ENCODE measurements around the gene CACNA1D. TPM values are rescaled to one million over a fixed set of nuclear protein-coding genes. Genes with fewer than 3 reads are reported as not detected.

CACNA1D gene
- total and polyA plus RNA-seq, 2 donors (not counting 3 experiments of a cell fraction or from before 2014, with no cell fraction given), result 0.06 TPM; not detected in 1

DNA sequence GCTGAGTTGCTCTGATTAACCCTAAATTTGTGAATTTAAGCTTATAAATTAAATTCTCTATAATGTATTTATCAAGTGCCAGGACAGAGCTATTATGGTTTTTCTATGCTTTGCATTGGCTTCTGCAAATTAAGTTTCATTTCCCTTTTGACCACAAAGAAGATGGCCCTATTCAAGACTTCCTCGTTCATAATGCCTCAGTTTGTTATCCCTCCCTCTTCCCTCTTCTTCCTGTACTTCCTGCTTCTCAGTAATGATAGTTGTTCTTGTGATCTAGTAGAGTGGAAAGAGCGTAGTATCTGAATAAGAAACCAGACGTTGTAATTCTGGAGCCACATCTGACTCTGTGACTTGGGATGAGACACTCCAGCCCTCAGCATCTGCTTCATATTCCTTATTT, 118.7 kb downstream of the CACNA1D start:
- ChIA-PET CTCF (interaction anchor here (0.8 kb wide), 1 partner anchor 12 kb away, joined by 3 read pairs; no protein-coding TSS in a partner anchor), POLR2A (no interaction called here)
- Histone ChIP-seq H3K36me3 (ENCODE audit: control insufficient read depth in 2 of 2, extremely low read depth in 1 of 2, insufficient read depth in 2 of 2, low read length in 2 of 2) (no peaks in the 10 kb centered on the region), H3K4me1 (ENCODE audit: control insufficient read depth, extremely low read depth, insufficient read depth, low read length) (no peaks in the 10 kb centered on the region), H3K4me2 (ENCODE audit: insufficient read depth, low read length) (no peak overlapping the region), H3K79me2 (ENCODE audit: control insufficient read depth, insufficient read depth, low read length) (no peaks in the 10 kb centered on the region), H3K27me3 (ENCODE audit: control insufficient read depth in 2 of 2, insufficient read depth in 2 of 2, low read length in 2 of 2) (no peaks in the 10 kb centered on the region), H3K9ac (replicated peaks; ENCODE audit: extremely low read depth, insufficient read depth, low read length) (no peak overlapping the region), H3K9me3 (replicated peaks; ENCODE audit: control insufficient read depth, insufficient read depth, low read length) (no peaks in the 10 kb centered on the region), H2AFZ (ENCODE audit: low read depth, low read length) (no peak overlapping the region), H4K20me1 (replicated peaks; ENCODE audit: control insufficient read depth, extremely low read depth, insufficient read depth, low read length) (no peaks in the 10 kb centered on the region), H3K4me3 (replicated peaks in 1 of 3; ENCODE audit: insufficient read depth in 1 of 3, low read depth in 1 of 3, low read length in 3 of 3) (no peak overlapping the region), H3K9me1 (replicated peaks; ENCODE audit: control insufficient read depth, extremely low read depth, insufficient read depth, low read length) (no peaks in the 10 kb centered on the region), H3K27ac (ENCODE audit: insufficient read depth, low read depth, low read length) (no peak overlapping the region)
- intact Hi-C loops (cut with micrococcal nuclease) (no loop called here), dilution Hi-C loops (cut with MboI; ENCODE audit: extremely low pct_ligation_motif_present, low sequenced_read_pairs) (no loop called here)
- BruUV-seq (replicated peaks), result no TSS peak
- DNase-seq (ENCODE audit: low read depth, low spot score) (no peak), FAIRE-seq (no peak)
- TF ChIP-seq EZH2 (IDR thresholded peaks at IDR 0.05; ENCODE audit: borderline replicate concordance, low read depth, low read length, severe bottlenecking), result no peak
- TF ChIP-seq CTCF (IDR thresholded peaks at IDR 0.05; ENCODE audit: extremely low read depth in 1 of 2, insufficient read depth in 1 of 2, low read depth in 1 of 2, low read length in 2 of 2), result no peak
- no peak for TF ChIP-seq JUN (IDR thresholded peaks at IDR 0.05; ENCODE audit: borderline replicate concordance, insufficient read depth, insufficient read length, low read depth)
- TF ChIP-seq POLR2AphosphoS5 (IDR thresholded peaks at IDR 0.05; ENCODE audit: insufficient read depth, low read depth, low read length), result no peak
- TF ChIP-seq MYC (IDR thresholded peaks at IDR 0.05; ENCODE audit: low read depth, low read length), result no peak
- TF ChIP-seq FOS (IDR thresholded peaks at IDR 0.05; ENCODE audit: borderline replicate concordance, insufficient read depth, low read length), result no peak
- TF ChIP-seq GATA2 (IDR thresholded peaks at IDR 0.05; ENCODE audit: insufficient read depth, insufficient read length, low read depth, low read length), result no peak
- TF ChIP-seq, protein P1, sequence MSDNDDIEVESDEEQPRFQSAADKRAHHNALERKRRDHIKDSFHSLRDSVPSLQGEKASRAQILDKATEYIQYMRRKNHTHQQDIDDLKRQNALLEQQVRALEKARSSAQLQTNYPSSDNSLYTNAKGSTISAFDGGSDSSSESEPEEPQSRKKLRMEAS (IDR thresholded peaks at IDR 0.05; ENCODE audit: insufficient read depth, insufficient read length), result no peak
- TF ChIP-seq POLR2A (IDR thresholded peaks at IDR 0.05; ENCODE audit: low read depth, low read length), result no peak
